Pancreas (tissue), 10 donors: ENCODE measurements around the gene ZC2HC1C. TPM values are rescaled to one million over a fixed set of nuclear protein-coding genes. Genes with fewer than 3 reads are reported as not detected.
A peak's percentile ranks its signal among the peaks of the same experiment; 100 is the strongest.

Experiments
- ATAC-seq, 4 donors: fragments of 200-7000 bp; cut with Tn5 transposase; one replicate each; pipeline versions ENCODE4 v1.8.0 to v1.9.1; 2020; ENCODE audit warnings: mild to moderate bottlenecking in 4 of 4, moderate library complexity in 4 of 4
- DNase-seq, 6 donors: peaks; one replicate each; pipeline ENCODE4 v3.0.0-alpha.2; 2020
- FAIRE-seq: peaks from 2 replicates; lab custom pipeline; 2012; peaks lifted over from hg19 to GRCh38; lab: Jason Lieb, UNC
- H3K27ac ChIP-seq, 4 donors: fragments of 200-600 bp; sonication (generic); 1 replicate in 3 of 4; 2 replicates in 1 of 4; pipeline versions ENCODE4 v1.5.0 to v1.8.0; 2020
- H3K27me3 ChIP-seq, 4 donors: fragments of 200-600 bp; one replicate each; pipeline ENCODE4 v1.8.0; 2021
- H3K36me3 ChIP-seq, 3 donors: fragments of 200-600 bp; sonication (generic) in 1 of 3; one replicate each; pipeline versions ENCODE4 v1.5.0 to v1.8.0; 2020 to 2021
- H3K4me1 ChIP-seq, 3 donors: fragments of 200-600 bp; one replicate each; pipeline ENCODE4 v1.8.0; 2021
- H3K4me3 ChIP-seq, 4 donors: fragments of 200-600 bp; sonication (generic) in 2 of 4; one replicate each; pipeline versions ENCODE4 v1.5.0 to v1.8.0; 2020 to 2021
- H3K9me3 ChIP-seq, 4 donors: fragments of 200-600 bp; one replicate each; pipeline ENCODE4 v1.8.0; 2021
- WGBS, 2 donors: extraction: QIAGEN DNeasy Blood & Tissue Kit; methylation state at CpG; one replicate each; pipeline ENCODE4 v1.1.7; 2013; 5-methylcytosine and 5-hydroxymethylcytosine counted together
- intact Hi-C, 3 donors: fragments of 100-400 bp; cut with DNase I; formaldehyde crosslinking; loops; one replicate each; pipeline versions ENCODE4 v1.11.1 to v1.14.2; 2022
- polyA plus RNA-seq, 2 donors: library from polyadenylated mRNA; stranded (reverse); fragments of 200-250 nt; gene quantifications; one replicate each; pipeline ENCODE4 v1.2.3, GENCODE V29; 2013
- total RNA-seq, 6 donors: library from RNA; stranded (reverse); fragmentation: NEBNext Ultra II Directional in 4 of 6; extraction: Animal tissue kit (Norgen Biotek cat#: 25700) in 4 of 6; gene quantifications; one replicate each; pipeline versions ENCODE4 v1.2.1 to v1.2.4, GENCODE V29; 2021 to 2023
- TF ChIP-seq, protein P1 (sequence below), 4 donors: fragments of 200-600 bp; sonication (generic) in 3 of 4; IDR thresholded peaks; one replicate each; pipeline versions ENCODE4 v1.5.0 to v1.8.0; 2021; ENCODE audit warnings: antibody characterized with exemption in 4 of 4
- donor health status: healthy with polysubstance abuse.
- donor health status: DM: no; HTN: no; CAD: no; lungs with moderate emphysema.
- donor health status: DM: no; HTN: no; CAD: no.
- donor health status: control.
- donor health status: control.
- donor health status: Bipolar disorder and iron deficiency.
- donor health status: DM: yes; HTN: yes; CAD: no.
- donor health status: DM: no; HTN: no; CAD: no.
- donor health status: DM: no; HTN: no; CAD: no.
- donor health status: DM: yes; HTN: yes; CAD: no.

The ZC2HC1C gene
- total and polyA plus RNA-seq, 8 donors, result 2.6 to 12.1 (median 4.8) TPM

DNA sequence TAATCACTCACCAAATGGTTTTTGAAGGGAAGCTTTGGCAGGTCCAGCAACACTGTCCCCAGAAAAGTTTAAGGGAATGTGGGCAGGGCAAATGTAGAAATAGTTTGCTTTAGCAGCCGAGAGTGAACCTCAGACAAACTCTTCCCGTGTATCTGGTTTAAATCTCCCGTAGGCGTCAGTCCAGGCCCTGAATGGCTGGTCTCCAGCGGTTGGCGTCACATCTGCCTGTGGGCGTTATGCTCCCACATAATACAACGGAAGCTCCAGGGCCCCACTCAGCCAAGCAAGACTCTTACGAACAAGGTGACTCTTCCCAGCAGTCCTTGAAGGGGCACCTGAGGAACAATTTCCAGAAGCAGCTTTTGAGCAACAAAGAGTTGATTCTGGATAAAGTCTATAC lies 942 bp downstream of the ZC2HC1C start:
- H3K9me3 ChIP-seq, result no peaks in the 10 kb centered on the region
- H3K27me3 ChIP-seq, result no peaks in the 10 kb centered on the region
- peaks cover 9 to 15% (median 10%) of the 10 kb centered on the region in 3 donors for H3K4me1 ChIP-seq
- intact Hi-C loops, result no loop called here
- DNase-seq (peak; percentile 28 to 77 (median 64)), ATAC-seq (peak in 2 of 4 donors; percentile 2 to 20), FAIRE-seq (no peak)
- H3K27ac ChIP-seq, result peak overlapping the region; percentile 71 to 96 (median 92)
- H3K36me3 ChIP-seq, result no peaks in the 10 kb centered on the region
- peak overlapping the region in 2 of 4 donors; percentile 54 to 62 for H3K4me3 ChIP-seq
- TF ChIP-seq, protein P1, sequence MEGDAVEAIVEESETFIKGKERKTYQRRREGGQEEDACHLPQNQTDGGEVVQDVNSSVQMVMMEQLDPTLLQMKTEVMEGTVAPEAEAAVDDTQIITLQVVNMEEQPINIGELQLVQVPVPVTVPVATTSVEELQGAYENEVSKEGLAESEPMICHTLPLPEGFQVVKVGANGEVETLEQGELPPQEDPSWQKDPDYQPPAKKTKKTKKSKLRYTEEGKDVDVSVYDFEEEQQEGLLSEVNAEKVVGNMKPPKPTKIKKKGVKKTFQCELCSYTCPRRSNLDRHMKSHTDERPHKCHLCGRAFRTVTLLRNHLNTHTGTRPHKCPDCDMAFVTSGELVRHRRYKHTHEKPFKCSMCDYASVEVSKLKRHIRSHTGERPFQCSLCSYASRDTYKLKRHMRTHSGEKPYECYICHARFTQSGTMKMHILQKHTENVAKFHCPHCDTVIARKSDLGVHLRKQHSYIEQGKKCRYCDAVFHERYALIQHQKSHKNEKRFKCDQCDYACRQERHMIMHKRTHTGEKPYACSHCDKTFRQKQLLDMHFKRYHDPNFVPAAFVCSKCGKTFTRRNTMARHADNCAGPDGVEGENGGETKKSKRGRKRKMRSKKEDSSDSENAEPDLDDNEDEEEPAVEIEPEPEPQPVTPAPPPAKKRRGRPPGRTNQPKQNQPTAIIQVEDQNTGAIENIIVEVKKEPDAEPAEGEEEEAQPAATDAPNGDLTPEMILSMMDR (IDR thresholded peaks at IDR 0.05), result no peak
- 28 to 29% methylated on average over 9 of the region's 9 CpGs for WGBS, 2 donors

DNA sequence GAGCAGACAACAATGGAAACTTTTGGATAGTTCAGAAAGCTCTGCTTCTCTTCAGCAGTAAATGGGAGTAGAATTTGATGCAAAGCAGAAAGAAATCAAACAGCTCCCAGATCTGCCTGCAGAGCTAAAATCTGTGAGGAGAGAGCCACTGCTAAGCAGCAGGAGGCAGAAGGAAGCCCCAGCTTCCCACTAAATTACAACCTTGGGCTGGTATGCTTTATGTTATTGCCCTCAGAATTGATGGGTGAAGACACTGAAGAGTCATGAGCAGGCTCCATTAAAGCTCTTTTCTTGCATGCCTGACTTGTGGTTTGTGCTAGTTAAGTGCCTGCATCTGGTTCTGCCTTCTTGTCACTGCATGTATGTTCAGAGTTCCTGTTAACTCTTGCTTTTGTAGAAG lies 8.4 kb downstream of the ZC2HC1C start:
- intact Hi-C loops, result no loop called here

DNA sequence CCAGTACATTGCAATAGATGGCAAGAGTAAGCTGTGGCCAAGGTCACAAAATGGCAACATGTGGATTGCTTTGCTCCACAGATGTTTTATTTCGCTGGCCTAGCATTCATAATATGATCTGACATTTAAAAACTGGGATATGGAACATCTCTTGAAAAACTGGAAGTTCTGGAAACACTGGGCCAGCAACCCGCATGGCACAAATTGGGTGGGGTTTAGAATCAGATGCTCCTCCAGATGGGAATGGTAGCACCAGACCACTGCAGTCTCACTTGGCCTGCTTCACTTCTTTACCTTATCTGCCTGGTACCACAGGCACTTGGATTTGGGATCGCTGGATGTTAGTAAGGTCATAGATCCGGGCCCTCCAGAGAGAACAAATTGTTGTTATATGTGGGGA lies 10.1 kb downstream of the ZC2HC1C start:
- Histone ChIP-seq H3K9me3 (no peaks in the 10 kb centered on the region), H3K36me3 (no peaks in the 10 kb centered on the region), H3K4me1 (peaks cover 0 to 15% (median 14%) of the 10 kb centered on the region in 3 donors), H3K27ac (no peak overlapping the region), H3K27me3 (no peaks in the 10 kb centered on the region), H3K4me3 (no peak overlapping the region)
- no peak for DNase-seq
- no peak for ATAC-seq
- intact Hi-C loops, result no loop called here
- 44 to 72% methylated on average over 4 of the region's 4 CpGs for WGBS, 2 donors
- TF ChIP-seq, protein P1 (IDR thresholded peaks at IDR 0.05), result no peak
- no peak for FAIRE-seq

More for the DNA sequence above, 8.4 kb downstream of the ZC2HC1C start:
- H3K27ac ChIP-seq, result no peak overlapping the region
- H3K4me3 ChIP-seq, result no peak overlapping the region
- DNase-seq (no peak), ATAC-seq (no peak), FAIRE-seq (no peak)
- no peaks in the 10 kb centered on the region for H3K9me3 ChIP-seq
- H3K4me1 ChIP-seq, result peaks cover 0 to 15% (median 11%) of the 10 kb centered on the region in 3 donors
- TF ChIP-seq, protein P1 (IDR thresholded peaks at IDR 0.05), result no peak
- no peaks in the 10 kb centered on the region for H3K27me3 ChIP-seq
- no peaks in the 10 kb centered on the region for H3K36me3 ChIP-seq

DNA sequence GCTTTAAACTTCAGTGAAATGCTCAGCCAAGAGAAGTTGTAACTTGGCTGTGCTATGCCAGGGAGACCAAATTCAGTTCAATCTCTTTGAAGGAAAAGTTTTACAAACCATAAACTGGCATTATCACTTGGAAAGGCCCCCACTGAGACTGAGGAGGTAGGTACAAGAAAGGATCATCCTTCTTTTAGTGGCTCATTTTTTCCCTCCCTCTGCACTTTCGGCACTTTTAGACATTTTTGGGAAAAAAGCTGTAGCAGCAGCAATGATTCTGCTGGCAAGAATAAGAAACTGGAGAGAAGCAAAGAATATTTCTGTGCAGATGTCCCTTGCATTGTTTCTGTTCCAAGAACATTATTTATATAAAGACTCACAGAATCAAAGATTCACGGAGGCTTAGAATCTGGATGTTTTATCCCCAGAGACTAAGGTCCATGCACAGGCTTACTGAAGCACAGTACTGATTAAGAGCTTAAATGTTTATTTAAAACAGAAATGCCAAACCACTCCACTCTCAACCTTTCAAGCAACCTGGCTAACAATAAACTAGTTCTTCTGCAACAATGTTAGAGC lies 12.3 kb downstream of the ZC2HC1C start:
- Histone ChIP-seq H3K4me1 (peaks cover 0 to 15% (median 14%) of the 10 kb centered on the region in 3 donors), H3K4me3 (no peak overlapping the region), H3K9me3 (no peaks in the 10 kb centered on the region), H3K36me3 (peaks cover 0 to 4% (median 3%) of the 10 kb centered on the region in 3 donors), H3K27ac (peak overlapping the region in 3 of 4 donors; percentile 8 to 77 (median 66)), H3K27me3 (no peaks in the 10 kb centered on the region)
- no peak for DNase-seq
- intact Hi-C loops, result loop anchor here in 2 of 3 donors (5.0 to 10.0 kb wide), 3 partner anchors 47 to 167 kb away; no protein-coding TSS in a partner anchor
- 18 to 21% methylated on average over 2 of the region's 2 CpGs for WGBS, 2 donors
- peak; percentile 25 to 34 (median 30) for ATAC-seq
- TF ChIP-seq, protein P1 (IDR thresholded peaks at IDR 0.05), result no peak
- FAIRE-seq, result no peak

DNA sequence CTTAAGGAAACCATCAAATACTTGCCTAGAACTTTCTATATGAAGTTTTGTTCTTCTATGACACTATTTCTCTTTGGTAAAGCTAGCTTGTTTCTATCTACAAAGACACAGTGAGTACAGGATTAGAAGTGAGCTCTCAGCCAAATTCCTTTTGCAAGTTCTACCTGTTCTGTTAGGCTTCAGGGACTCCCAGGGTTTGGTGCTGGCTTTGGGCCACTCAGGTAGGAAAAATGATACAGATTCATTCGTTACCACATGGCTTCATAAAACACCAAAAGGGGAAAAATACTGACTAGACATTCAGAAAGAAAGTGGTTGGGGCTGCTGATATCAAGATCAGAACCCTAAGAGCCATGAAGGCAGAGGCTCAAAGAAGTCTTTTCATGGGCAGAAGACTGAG lies 13.8 kb downstream of the ZC2HC1C start:
- TF ChIP-seq, protein P1 (IDR thresholded peaks at IDR 0.05), result no peak
- H3K9me3 ChIP-seq, result no peaks in the 10 kb centered on the region
- intact Hi-C loops, result loop anchor here in 2 of 3 donors (5.0 to 10.0 kb wide), 3 partner anchors 48 to 168 kb away; no protein-coding TSS in a partner anchor
- H3K36me3 ChIP-seq, result peaks cover 0 to 18% (median 14%) of the 10 kb centered on the region in 3 donors
- peaks cover 0 to 15% (median 14%) of the 10 kb centered on the region in 3 donors for H3K4me1 ChIP-seq
- peak overlapping the region in 1 of 4 donors; percentile 8 for H3K27ac ChIP-seq
- FAIRE-seq (no peak), DNase-seq (no peak), ATAC-seq (no peak)
- H3K4me3 ChIP-seq, result no peak overlapping the region
- no peaks in the 10 kb centered on the region for H3K27me3 ChIP-seq
- WGBS, 2 donors, result 45 to 54% methylated on average over 1 of the region's 1 CpG
